DLD1 (cell line): ENCODE measurements around the gene NR2C2.
"Not testable (repeated sequence)": the region's sequence is repeated elsewhere in the genome, so short reads cannot be mapped to it uniquely, and the experiment has no call there.

Experiments
- in situ Hi-C: cut with HindIII; loops from 2 replicates; pipeline ENCODE4 v1.10.0; 2017; ENCODE audit warnings: low sequenced_read_pairs

Gene NR2C2

DNA sequence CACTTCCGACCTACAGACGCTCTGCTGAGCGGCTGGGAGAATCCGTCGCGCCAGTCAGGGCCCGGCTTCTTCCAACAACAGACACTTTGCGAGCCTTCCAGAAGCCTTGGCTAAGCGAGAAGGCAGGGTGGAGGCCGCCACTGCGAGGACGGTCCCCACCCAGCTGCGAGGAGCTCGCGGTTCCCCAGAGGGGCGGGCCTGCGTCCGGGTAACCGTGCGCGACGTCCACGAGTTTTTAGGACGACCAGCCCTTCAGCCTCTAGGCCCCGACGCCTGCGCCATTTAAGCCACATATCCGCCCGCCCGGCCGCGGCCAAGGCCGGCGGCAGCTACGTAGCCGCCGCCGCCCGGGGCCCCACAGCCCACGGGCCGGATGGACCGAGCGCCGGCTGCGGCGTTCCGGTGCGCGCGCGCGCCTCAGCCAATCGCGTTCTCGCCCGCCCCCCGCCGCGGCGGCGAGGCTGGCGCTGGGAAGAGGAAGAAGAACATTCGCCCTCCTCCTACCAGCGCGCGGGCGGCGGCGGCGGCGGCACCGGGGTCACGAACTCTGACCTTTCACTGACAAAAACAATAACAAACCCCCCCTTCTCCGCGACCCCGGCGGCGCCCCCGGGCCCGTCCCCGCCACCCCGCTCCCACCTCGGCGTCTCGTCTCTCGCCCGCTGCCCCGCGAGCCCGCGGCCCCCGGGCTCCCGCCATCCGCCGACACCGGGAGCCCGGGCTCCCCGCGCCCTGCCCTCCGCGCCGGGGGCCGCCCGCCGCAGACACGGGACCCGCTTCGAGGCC, at the start of gene NR2C2:
NR2C2 (plus strand) TSS at position 484 of the 786 bp plus-strand sequence. CDS start 56,332 bp downstream, outside the sequence.
- in situ Hi-C loops: no loop called here

DNA sequence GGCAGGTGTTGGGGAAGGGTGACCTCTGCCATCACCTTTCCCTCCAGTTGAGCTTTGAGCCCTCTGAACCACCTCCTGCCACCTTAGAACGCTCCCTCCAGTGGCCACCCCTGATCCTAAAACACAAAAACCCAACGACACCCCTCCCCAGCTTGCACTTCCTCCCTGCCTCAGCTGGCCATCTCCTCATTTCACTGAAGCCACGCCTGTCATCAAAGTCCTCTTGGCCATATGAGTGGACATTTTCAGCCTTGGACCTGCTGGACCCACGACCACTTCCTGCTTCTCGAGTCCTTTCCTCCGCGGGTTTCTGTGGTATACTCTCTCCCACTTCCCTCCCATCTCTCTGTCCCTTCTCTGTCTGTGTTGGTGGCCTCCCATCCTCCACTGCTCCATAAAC, 48.5 kb upstream of the NR2C2 start:
- in situ Hi-C loops: no loop called here

DNA sequence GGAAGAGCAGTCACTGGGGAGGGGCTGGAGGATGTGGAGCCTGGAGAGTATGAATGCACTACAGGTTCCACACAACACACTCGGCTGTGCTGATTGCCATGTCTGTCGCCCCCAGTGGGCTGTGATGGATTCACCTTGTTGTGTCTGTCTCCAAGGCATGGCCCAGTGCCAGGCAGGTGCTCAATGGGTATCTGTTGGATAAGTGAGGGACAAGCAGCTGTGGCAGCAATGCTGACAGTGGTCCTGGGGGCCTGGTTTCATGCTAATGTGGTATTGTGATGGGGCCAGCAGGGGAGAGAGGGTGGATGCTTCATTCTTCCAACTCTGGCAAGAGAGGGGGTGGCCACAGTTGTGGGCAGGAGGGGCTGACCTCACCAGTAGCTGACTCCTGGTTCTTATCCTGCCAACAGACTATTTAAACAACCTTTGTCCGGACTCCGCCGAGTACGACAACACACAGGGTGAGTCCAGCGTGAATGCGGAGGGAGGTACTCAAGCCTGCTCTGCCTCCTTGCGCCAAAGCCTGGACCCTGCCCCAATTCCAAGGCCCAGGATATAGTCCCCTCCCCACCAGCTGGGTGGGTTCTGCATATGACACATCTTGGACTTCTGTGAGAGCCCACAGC, 47.3 kb upstream of the NR2C2 start:
- in situ Hi-C loops: no loop called here

DNA sequence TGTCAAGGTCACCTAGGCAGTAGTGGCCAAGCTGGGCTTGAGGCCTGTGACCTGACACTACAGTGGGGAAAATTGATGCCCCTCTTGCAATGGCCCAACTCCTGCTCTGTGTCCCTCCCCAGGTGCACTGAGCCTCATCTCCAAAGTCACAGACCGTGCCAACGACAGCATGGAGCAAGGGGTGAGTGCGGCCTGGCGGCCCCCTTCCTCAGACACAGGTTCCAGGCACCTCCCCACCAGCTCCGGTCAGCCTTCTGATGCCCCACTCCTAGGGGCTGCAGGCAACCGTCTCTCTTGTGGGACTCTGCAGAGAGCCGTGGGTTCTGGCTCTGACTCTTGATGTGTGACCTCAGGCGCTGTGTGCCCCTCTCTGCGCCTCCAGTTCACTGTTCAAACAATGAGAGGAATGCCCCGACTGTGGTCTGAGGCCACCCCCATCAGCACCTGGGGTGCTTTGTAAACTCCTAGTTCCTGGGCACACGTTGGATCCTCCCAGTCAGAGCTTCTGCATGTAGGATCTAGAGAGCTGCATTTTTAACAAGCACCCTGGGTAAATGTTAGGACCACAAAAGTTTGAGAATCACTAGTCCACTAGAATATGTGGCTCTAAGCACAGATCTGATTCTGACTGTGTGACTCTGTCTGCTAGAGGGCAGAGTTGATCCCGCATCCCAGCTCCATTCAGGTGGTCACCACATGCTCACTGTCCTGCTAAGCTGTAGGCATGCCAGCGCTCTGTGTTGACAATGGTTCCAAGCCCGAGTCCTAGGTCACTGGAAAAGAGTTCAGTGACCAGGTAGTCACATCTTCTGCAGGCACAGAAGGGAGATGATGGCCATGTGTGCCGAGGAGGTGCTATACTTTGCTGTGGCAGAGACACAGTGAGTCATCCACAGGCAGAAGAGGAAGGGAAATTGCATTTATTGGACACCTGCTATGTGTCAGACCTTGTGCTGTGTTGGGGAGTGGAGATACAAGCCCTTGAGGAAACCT, 46.2 kb upstream of the NR2C2 start:
- in situ Hi-C loops: no loop called here

DNA sequence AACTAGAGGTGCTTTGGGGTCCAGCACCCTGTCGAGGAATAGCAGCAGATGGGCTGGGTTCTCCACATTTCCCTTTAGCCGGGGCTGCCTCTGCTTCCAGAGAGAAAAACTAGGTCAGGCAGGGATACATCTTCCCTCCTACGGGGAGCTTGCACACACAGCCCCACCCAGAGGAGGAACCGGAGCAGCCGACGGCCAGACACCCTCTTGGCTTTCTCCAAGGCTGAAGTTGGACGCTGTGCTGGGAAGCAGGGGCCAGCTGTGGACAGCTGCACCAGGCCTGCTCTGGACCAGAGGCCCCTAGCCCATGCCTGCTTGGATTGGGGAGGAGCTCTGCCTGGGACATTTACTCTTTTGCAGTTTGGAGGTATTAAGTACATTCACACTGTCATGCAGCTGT, 44.7 kb upstream of the NR2C2 start:
- in situ Hi-C loops: no loop called here

DNA sequence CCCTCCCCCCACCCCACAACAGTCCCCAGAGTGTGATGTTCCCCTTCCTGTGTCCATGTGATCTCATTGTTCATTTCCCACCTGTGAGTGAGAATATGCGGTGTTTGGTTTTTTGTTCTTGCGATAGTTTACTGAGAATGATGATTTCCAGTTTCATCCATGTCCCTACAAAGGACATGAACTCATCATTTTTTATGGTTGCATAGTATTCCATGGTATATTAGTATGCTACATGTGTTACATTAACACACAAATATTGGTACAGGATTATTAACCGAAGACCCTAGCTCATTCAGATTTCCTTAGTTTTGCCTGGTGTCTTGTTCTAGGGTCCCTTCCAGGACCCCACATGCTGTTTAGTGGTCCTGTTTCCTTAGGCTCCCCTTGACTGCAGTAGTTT, 43.9 kb upstream of the NR2C2 start:
- in situ Hi-C loops: not testable (repeated sequence)

DNA sequence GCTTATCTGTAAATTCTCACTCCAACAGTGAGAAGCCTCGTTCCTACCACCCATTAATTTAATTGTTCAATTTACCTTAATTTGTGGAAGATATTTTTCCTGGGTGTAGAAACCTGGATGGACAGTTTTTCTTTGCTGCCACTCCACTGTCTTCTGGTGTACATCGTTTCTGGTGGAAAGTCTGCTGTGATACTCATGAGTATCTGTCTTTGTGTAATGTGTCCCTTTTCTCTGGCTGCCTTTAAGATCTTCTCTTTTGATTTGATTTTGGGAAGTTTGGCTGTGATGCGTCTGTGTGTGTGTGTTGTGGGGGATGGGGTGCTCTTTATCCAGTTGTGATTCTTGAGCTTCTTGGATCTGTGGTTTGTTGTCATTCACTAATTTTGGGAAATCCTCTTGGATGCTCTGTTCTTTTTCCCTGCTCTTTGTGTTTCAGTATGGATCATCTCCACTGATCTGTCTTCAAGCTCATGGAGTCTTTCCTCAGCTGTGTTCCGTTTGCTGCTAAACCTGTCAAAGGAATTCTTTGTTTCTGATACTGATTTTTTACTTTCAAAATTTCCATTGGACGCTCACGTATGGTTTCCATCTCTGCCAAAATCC, 42.2 kb upstream of the NR2C2 start:
- in situ Hi-C loops: no loop called here

DNA sequence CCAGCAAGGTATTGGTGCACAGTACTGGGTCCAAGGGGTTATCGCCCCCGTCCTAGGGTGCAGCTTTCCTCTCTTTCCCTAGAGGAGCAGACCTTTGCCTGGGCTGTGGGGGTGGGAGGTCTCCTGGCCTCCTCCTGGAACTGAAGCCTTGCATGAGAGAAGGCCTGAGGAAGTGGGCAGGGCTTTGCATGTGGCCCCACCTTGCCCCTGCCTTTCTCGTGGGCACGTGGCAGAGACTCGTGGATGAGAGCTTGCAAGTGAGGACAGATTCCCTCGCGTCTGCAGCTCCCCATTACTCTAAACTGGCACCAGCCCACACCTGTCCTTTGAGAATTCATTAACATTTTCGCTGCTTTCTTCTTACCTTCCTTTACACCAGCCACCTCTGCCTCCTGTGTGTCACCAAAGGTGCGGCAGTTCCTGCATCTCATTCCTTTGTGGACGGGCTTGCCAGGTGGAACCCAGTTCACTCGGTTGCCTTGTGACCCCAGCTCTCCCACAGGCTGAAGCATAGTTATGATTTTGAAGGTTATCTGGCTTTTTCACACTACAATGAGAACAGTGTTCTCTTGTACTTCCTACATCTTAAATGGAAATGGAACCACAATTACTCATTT, 40.9 kb upstream of the NR2C2 start:
- in situ Hi-C loops: no loop called here

DNA sequence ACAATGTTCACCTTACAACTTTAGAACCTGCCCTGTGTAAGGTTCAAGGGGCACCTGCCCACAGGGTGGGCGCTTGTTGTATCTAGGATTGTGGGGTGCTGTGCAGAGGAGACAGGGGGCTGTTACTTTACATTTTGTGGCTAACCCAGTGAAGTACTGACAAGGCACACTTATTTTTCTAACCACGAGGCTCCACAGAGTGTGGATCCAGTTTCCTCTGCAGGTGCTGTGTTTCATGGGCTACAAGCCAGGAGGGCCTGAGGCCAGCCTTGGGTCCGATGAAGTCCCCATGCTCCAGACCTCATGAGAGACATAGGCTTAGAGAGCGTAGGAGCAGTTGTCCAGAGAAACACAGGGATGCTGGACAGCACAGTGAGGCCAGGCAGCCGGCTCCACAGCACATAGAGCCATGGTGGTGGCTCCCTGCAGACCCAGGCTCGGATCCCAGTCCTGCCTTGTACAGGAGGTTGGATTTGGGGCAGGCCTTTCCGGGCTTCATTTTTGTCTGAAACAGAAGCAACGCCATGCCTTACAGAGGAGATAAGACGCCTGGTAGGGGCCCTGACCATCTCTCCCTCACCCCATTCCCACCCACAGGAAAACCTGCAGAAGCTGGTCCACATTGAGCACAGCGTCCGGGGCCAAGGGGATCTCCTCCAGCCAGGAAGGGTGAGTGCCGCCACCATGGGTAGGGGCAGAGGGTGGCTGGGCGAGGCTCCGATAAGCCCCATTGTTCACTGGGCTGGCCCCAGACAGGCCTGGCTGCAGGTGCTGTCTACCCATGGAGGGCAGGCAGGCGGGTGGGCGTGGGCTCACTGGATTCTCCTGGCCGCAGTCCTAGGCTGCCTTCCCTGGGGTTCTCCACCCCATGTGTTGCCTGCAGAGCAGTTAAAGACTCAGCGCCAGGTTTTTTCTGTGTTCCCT, 40.1 kb upstream of the NR2C2 start:
- in situ Hi-C loops: no loop called here

DNA sequence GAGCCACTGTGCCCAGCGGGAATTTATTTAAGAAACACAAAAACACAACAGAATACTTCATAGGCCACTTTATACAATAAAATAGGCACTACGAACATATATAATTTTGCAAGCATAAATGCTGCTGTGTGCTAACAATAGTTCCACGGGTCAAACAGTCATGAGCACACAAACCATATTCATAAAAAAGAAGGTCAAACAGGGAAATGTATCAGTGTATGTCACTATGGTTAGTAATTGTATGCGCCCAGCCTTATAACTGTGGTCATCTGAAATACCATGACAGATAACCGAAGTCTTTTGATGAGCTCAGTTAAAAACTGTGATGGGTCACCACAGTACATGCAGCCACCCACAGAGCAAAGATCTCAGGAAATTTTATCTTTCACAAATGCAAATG, 38.1 kb upstream of the NR2C2 start:
- in situ Hi-C loops: no loop called here

DNA sequence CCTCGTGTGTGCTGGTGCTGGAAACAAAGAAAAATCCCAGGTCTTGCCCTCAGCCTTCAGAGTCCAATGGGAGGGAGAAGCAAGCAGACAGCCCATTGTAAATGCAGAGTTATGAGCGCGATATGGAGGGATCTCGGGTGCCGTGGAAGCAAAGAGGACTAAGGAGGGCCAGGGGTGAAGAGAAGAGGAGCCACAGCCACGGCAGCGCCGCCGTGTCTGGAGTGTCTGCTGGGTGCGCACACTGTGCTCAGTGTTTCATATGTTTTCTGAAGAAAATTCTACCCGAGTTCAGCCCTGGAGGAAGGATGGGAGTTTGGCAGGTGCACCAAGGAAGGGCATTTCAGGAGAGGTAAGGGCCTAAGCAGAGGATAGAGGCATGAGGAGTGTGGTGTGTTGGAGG, 35.7 kb upstream of the NR2C2 start:
- in situ Hi-C loops: no loop called here

DNA sequence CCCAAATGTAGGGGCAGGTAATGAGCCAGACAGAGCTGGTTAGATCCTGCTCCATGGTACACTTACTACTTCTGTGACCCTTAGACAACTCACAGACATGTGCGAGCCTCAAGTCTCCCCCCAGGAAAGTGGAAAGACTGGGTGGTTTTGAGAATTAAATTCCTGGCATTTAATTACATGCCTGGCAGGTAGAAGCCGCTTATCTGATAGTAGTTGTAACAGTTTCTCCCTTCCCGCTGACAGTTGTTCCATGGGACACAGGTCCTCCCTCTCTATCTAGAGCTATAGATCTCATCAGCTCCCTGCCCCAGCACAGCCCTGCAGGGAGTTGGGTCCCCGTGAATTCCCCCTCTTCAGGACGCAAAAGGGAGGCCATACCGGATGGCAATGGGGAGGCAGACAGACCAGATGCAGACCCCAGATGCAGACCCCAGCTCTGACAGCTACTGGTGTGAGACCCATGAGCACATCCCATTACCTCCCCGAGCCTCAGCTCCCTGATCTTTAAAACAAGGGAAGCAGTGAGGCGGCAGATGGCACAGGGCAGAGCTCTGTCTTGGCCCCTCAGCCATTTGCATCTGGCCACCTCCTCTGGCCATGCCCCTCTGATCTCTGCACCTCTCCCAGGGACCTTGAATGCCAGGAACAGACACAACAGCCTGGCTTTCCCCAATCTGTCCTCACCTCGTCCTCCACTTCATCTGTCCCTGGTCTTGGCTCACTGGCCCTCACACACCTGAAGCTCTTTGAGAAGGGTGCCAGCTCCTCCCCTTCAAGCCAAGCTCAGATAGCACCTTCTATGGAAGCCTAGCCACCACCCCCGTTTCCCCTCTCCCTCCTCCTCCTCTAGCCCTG, 34.1 kb upstream of the NR2C2 start:
- in situ Hi-C loops: no loop called here

DNA sequence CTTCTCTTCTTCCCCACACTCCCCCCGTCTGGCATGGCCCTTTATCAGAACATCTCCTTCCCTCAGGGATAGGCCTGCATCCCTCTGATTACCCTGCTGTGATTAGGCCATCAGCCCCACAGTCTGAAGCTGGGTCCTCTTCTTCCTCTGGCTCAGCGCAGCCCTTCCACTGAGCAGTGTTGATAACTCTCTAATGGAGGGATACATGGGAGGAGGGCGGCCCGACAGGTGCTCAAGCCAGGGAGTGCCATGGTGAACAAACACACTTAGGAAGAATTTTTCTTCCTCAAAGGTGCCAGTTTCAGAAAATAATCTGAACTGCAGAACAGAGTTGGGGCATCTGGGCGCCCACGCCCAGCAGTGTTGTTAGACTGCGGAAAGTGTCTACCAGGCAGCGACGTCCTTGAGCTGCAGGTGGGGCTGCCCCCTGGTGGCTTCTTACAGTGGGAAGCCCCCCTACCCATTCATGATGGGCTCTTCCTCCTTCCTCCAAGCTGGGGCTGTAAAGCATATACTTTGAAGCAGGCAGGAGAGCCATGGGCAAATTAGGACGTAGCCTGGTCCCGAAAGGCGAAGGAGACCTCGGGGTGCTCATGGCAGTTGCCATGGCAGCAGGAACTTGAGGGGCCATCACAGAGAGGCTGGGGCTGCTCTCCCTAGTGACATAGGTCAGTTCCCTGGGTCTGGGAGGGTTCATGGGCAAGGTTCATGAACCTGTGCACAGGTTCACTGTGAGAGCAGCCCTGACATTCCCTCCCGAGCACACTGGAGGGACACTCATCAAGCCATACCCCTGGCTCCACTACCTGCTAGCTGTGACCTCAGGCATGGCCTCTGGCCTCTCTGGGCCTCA, 33.2 kb upstream of the NR2C2 start:
- in situ Hi-C loops: no loop called here

DNA sequence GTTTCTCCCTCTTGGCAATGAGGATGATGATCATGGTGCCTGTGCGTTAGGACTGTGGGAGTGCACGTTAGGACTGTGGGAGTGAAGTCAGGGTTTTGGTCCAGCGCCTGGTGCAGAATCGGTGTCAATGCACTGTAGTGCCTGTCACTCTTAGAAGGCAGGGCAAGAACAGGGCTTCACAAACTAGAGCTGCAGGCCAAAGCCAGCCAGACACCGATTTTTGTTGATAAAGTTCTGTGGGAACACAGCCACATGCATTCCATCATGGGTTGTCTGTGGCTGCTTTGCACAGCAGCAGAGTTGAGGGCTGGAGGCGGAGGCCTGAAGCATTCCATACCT, 32.6 kb upstream of the NR2C2 start:
- in situ Hi-C loops: no loop called here

DNA sequence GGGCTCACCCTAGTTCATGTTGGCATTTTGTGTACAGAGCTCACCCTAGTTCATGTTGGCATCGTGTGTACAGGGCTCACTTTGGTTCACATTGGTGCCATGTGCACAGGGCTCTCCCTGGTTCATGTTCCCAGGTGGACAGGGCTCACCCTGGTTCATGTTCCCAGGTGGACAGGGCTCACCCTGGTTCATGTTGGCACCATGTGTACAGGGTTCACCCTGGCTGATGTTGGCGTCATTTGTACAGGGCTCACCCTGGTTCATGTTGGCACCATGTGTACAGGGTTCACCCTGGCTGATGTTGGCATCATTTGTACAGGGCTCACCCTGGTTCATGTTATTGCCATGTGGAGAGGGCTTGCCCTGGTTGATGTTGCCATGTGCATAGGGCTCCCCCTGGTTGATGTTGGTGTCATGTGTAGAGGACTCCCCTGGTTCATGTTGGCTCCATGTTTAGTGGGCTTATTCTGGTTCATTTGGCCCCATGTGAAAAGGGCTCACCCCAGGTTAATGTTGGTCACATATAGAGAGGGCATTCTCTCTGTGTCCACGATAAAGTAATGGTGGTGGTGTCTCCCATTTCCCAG, 31.7 kb upstream of the NR2C2 start:
- in situ Hi-C loops: no loop called here

DNA sequence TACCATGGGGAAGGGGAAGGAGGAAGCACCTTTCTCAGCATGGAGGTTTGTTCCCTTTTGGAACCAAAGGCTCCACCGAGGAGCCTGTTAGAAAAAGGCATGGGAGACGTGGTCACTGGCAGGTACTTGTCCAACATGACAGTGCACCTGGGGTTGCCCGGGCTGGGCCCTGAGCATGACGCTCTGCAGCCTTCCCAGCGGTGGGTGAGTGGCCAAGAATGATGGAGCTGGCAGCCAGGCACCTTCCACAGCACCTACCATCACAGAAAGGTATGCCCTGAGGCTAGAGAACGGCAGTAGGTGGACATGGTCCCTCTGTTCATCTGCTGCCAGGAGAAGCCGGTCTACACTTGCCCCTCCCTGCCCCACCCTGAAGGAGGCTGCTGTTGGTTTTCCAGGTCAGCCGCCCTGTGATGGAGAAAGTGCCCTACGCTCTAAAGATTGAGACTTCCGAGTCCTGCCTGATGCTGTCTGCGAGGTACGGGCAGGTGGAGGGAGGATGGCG, 29.0 kb upstream of the NR2C2 start:
- in situ Hi-C loops: no loop called here

DNA sequence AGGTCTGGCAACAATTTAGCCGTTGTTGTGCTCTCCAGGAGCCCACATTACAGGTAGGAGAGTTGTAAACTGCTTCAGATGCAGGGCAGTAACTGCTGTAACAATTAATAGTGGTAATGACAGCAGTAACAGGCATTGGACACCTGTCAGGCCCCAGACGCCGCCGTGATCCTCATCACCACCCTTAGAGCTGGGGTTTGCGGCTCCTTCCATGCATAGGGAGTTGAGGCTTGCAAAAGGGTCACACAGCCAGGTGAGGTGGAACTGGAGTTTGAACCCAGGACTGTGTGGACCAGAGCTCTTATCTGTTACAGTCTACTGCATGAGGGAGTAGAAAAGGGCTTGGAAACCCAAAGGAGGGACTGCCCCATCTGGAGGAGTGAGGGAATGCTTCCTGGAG, 26.8 kb upstream of the NR2C2 start:
- in situ Hi-C loops: loop anchor here (10.0 kb wide), 2 partner anchors 96 to 136 kb away; no protein-coding TSS in a partner anchor
